ENCODE data around the gene TAT. TPM values are rescaled to one million over a fixed set of nuclear protein-coding genes. Genes with fewer than 3 reads are reported as not detected.
A peak's percentile ranks its signal among the peaks of the same experiment; 100 is the strongest.
"Not testable (repeated sequence)": the region's sequence is repeated elsewhere in the genome, so short reads cannot be mapped to it uniquely, and the experiment has no call there.

TAT gene
- total RNA-seq, 3 donors from 2014 or later = 0.51 to 1.9 (median 0.72) TPM

DNA sequence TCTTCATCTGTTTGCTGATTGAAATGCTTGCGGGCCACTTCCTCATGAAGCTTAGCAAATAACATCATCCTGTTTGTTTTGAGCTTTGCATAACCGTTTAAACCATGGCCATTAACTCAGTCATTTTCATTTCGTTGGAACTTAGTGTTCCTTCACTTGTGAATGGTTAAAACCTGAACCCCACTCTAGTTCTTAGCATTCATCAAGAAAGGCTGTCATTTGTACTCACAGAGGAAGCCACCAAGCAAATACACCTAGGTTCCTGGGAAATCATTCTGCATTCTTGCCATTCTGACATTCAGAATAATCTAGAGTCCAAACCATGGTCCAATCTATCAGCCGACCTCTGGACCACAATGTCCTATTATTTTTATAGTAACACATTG, 8.4 kb upstream of the TAT start:
- TF ChIP-seq, protein P1, sequence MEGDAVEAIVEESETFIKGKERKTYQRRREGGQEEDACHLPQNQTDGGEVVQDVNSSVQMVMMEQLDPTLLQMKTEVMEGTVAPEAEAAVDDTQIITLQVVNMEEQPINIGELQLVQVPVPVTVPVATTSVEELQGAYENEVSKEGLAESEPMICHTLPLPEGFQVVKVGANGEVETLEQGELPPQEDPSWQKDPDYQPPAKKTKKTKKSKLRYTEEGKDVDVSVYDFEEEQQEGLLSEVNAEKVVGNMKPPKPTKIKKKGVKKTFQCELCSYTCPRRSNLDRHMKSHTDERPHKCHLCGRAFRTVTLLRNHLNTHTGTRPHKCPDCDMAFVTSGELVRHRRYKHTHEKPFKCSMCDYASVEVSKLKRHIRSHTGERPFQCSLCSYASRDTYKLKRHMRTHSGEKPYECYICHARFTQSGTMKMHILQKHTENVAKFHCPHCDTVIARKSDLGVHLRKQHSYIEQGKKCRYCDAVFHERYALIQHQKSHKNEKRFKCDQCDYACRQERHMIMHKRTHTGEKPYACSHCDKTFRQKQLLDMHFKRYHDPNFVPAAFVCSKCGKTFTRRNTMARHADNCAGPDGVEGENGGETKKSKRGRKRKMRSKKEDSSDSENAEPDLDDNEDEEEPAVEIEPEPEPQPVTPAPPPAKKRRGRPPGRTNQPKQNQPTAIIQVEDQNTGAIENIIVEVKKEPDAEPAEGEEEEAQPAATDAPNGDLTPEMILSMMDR (IDR thresholded peaks at IDR 0.05) = no peak
- Histone ChIP-seq H3K4me3 (no peak overlapping the region), H3K4me1 (ENCODE audit: low read depth) (no peaks in the 10 kb centered on the region), H3K9me3 (no peaks in the 10 kb centered on the region), H3K36me3 (ENCODE audit: low read depth) (no peaks in the 10 kb centered on the region)
- ATAC-seq (peak; percentile 60), DNase-seq (no peak)
- intact Hi-C loops (cut with DNase I, micrococcal nuclease) = no loop called here

DNA sequence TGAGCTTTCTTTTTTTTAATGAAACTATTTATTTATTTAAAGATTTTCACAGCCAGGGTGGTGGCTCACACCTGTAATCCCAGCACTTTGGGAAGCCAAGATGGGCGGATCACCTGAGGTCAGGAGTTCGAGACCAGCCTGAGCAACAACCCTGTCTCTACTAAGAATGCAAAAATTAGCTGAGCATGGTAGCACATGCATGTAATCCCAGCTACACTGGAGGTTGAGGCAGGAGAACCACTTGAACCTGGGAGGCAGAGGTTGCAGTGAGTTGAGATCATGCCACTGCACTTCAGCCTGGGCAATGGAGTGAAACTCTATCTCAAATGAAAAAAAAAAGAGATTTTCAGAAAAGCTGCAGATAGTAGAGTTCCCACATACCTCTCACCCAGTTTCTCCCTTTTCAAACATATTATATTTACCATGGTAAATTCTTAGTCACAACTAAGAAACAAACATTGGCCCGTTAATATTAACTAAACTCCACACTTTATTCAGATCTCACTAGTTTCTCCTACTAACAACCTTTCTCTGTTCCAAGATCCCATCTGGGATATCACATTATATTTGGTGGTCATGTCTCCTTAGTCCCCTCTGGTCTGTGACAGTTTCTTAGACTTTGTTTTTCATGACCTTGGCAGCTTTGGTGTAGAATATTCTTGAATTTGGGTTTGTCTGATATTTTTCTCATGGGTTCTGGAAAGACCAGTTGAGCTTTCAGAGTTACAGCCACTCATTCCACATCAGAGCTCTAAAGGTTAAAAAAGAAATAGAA, 7.8 kb upstream of the TAT start:
- no peaks in the 10 kb centered on the region for H3K9me3 ChIP-seq
- H3K36me3 ChIP-seq (ENCODE audit: low read depth) = no peaks in the 10 kb centered on the region
- TF ChIP-seq, protein P1 (IDR thresholded peaks at IDR 0.05) = no peak
- no peak overlapping the region for H3K4me3 ChIP-seq
- H3K4me1 ChIP-seq (ENCODE audit: low read depth) = no peaks in the 10 kb centered on the region
- DNase-seq = no peak
- intact Hi-C loops (cut with DNase I, micrococcal nuclease) = no loop called here
- ATAC-seq = no peak

DNA sequence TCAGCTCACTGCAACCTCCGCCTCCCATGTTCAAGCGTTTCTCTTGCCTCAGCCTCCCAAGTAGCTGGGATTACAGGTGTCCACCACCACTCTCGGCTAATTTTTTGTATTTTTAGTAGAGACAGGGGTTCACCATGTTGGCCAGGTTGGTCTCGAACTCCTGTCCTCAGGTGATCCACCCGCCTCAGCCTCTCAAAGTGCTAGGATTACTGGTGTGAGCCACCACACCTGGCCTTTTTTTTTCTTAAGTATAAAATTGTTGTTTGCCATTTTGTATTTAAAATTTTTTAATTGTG, 5.6 kb upstream of the TAT start:
- H3K4me1 ChIP-seq (ENCODE audit: low read depth); H3K36me3 ChIP-seq (ENCODE audit: low read depth); H3K4me3 ChIP-seq; H3K9me3 ChIP-seq; ATAC-seq; DNase-seq; intact Hi-C loops (cut with DNase I, micrococcal nuclease): not testable (repeated sequence)

DNA sequence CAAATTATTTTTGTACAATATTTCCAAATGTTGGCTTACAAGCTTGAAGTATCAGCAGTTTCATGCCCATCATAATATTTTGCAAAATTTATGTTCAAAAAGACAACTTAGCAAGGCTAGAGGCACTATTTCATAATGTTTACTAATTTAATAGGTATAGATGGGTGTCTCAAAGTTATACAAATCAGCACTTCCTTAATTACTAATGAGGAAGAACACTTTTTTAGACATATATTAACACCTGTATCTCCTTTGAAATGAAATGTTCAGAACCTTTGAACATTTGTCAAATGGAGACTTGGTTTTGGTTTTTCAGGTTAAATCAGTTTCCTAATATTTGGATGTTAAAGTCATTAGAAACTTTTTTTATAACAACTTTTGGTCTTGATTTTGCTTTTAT, 2.2 kb downstream of the TAT start:
- Histone ChIP-seq H3K36me3 (ENCODE audit: low read depth) (no peaks in the 10 kb centered on the region), H3K9me3 (no peaks in the 10 kb centered on the region), H3K4me3 (no peak overlapping the region), H3K4me1 (ENCODE audit: low read depth) (no peaks in the 10 kb centered on the region)
- no peak for ATAC-seq
- DNase-seq = no peak
- TF ChIP-seq, protein P1 (IDR thresholded peaks at IDR 0.05) = no peak
- intact Hi-C loops (cut with DNase I, micrococcal nuclease) = no loop called here

DNA sequence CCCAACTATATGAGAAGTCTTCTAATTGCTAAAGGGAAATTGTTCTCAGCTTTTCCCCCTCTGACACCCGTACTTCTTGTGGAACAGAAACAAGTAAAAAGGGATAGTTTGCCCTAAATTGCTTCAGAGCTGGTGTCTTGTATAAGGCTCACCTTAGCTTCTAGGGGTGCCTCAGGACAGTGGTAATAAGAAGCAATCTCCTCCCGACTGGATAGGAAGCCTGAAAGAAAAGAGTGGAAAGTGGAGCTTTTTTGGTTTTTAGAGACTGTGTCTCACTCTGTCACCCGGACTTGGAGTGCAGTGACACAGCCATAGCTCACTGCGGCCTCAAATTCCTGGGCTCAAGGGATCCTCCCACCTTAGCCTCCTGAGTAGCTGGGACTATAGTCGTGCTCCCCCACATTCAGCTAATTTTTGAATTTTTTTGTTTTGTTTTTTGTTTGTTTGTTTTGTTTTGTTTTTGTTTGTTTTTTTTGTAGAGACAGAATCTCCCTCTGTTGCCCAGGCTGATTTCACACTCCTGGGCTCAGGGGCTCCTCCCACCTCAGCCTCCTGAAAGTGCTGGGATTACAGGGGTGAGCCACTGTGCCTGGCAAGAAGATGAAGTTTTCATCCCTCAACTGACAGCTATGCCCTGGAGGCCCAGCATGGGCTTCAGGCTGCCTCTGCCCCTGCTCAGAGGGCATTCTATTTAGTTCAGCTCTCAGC, 3.4 kb downstream of the TAT start:
- intact Hi-C loops (cut with DNase I, micrococcal nuclease) = no loop called here
- Histone ChIP-seq H3K9me3 (no peaks in the 10 kb centered on the region), H3K4me3 (no peak overlapping the region), H3K36me3 (ENCODE audit: low read depth) (no peaks in the 10 kb centered on the region), H3K4me1 (ENCODE audit: low read depth) (no peaks in the 10 kb centered on the region)
- TF ChIP-seq, protein P1 (IDR thresholded peaks at IDR 0.05) = no peak
- no peak for ATAC-seq
- DNase-seq = no peak

DNA sequence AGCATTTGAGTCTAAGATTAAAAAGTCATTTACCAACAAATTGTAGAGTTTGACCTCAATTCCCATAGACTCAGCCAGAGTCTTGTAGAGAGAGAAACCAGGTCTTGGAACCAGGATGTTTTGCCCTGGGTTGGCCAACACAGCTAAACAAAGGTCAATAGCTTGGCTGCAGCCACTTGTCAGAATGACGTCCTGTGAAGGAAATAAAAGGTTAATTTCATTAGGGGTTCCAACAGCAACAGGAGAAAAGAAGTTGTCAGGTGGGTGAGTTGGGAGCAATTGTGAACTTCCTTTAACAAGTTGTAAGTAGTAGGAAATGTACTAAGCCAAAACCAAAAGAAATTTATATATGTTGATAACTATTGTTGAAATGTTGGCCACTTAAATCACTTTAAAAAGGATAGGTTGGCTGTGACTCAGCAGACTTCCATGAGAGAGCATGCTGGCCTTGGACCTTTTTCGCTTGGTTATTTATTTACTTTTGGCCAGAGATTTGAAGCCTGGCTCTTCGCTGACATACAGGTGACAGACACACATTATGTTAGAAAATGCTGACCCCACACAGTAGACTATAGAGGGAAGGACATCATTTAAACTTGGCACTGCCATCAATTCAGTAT, 4.3 kb downstream of the TAT start:
- Histone ChIP-seq H3K36me3 (ENCODE audit: low read depth) (no peaks in the 10 kb centered on the region), H3K4me3 (no peak overlapping the region), H3K9me3 (no peaks in the 10 kb centered on the region), H3K4me1 (ENCODE audit: low read depth) (no peaks in the 10 kb centered on the region)
- ATAC-seq (peak; percentile 60), DNase-seq (no peak)
- intact Hi-C loops (cut with DNase I, micrococcal nuclease) = no loop called here
- TF ChIP-seq, protein P1 (IDR thresholded peaks at IDR 0.05) = no peak

Measured in mucosa of descending colon (tissue), 3 donors.